GM12891 (cell line): ENCODE measurements around the gene COMMD10.

Source experiments
- PAX5 ChIP-seq: IDR thresholded peaks from 2 replicates; pipeline ENCODE4 v1.6.1; 2011; ENCODE audit warnings: low read length, moderate library complexity, mild to moderate bottlenecking; ENCODE audit not compliant: insufficient read depth, severe bottlenecking
- POLR2A ChIP-seq: IDR thresholded peaks from 2 replicates; pipeline ENCODE4 v1.6.1; 2011; ENCODE audit warnings: low read depth, low read length, control low read depth
- POLR2AphosphoS5 ChIP-seq: IDR thresholded peaks from 2 replicates; pipeline ENCODE4 v1.6.1; 2011; ENCODE audit warnings: low read depth, low read length, control low read depth
- SPI1 ChIP-seq: IDR thresholded peaks from 2 replicates; pipeline ENCODE4 v1.6.1; 2011; ENCODE audit warnings: low read depth, low read length, control low read depth
- TAF1 ChIP-seq: IDR thresholded peaks from 2 replicates; pipeline ENCODE4 v1.6.1; 2011; ENCODE audit warnings: low read depth, low read length, control low read depth

DNA sequence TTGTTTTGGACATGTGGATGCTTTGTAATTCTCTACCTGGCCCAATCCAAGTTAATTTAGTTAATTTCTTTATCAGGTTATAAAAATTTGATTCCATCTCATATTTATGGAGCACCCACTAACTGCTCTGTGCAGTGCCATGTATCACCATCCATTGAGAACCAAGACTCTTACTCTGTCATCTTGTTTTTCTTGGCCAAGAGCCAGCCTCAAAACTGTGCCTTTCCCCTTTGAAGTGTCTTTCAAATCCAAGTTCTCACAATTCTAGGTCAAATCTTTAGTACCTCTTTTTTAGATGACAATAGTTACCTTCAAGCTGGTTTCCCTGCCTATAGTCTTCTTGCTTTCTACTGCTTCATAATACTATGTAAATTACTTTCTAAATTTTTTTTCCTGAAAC is 3.2 kb downstream of the COMMD10 start:
- TF ChIP-seq POLR2A (no peak), POLR2AphosphoS5 (no peak), SPI1 (no peak), TAF1 (no peak), PAX5 (no peak)
